Fibroblast of lung (primary cell): ENCODE data around the gene SHISA8. TPM values are rescaled to one million over a fixed set of nuclear protein-coding genes. Genes with fewer than 3 reads are reported as not detected.

Experiments used
- DNase-seq, 2 donors: peaks; one replicate each; pipeline versions ENCODE4 v3.0.0 to v3.0.0-alpha.2; 2010; ENCODE audit warnings: low read depth in 2 of 2
- H2AFZ ChIP-seq: 2 replicates; pipeline ENCODE4 v1.5.1; 2012; ENCODE audit warnings: low read length, control low read depth, inconsistent platforms
- H3K27ac ChIP-seq: 2 replicates; pipeline ENCODE4 v1.5.1; 2011; ENCODE audit warnings: low read length, control low read depth; ENCODE audit not compliant: insufficient read depth
- H3K27me3 ChIP-seq: 2 replicates; pipeline ENCODE4 v1.5.1; 2011; ENCODE audit warnings: mild to moderate bottlenecking, low read length; ENCODE audit not compliant: control insufficient read depth, insufficient read depth
- H3K36me3 ChIP-seq: 2 replicates; pipeline ENCODE4 v1.5.1; 2011; ENCODE audit warnings: low read length; ENCODE audit not compliant: control insufficient read depth, insufficient read depth
- H3K4me1 ChIP-seq: 2 replicates; pipeline ENCODE4 v1.5.1; 2011; ENCODE audit warnings: low read length; ENCODE audit not compliant: control insufficient read depth, insufficient read depth; ENCODE audit errors: extremely low read depth
- H3K4me2 ChIP-seq: 2 replicates; pipeline ENCODE4 v1.5.1; 2011; ENCODE audit warnings: low read length, control low read depth; ENCODE audit not compliant: insufficient read depth; ENCODE audit errors: extremely low read depth
- H3K4me3 ChIP-seq, 4 experiments: fragments of 200-600 bp in 1 of 4; sonication (generic) in 1 of 4; replicated peaks in 1 of 4; 2 replicates each; pipeline ENCODE4 v1.5.1; 2011 to 2016; ENCODE audit warnings: low read length in 4 of 4, low read depth in 3 of 4, mild to moderate bottlenecking in 3 of 4, control low read depth in 2 of 4, inconsistent platforms in 1 of 4, mixed read lengths in 1 of 4; ENCODE audit not compliant: insufficient read depth in 1 of 4; ENCODE audit errors: control extremely low read depth in 1 of 4
- H3K79me2 ChIP-seq: 2 replicates; pipeline ENCODE4 v1.5.1; 2012; ENCODE audit warnings: mild to moderate bottlenecking, low read length, inconsistent platforms; ENCODE audit not compliant: control insufficient read depth, insufficient read depth
- H3K9ac ChIP-seq: 2 replicates; pipeline ENCODE4 v1.5.1; 2011; ENCODE audit warnings: mild to moderate bottlenecking, low read length, control low read depth; ENCODE audit not compliant: insufficient read depth
- H3K9me3 ChIP-seq: 2 replicates; pipeline ENCODE4 v1.5.1; 2012; ENCODE audit warnings: low read depth, low read length; ENCODE audit not compliant: control insufficient read depth, insufficient read depth
- H4K20me1 ChIP-seq: 2 replicates; pipeline ENCODE4 v1.5.1; 2011; ENCODE audit warnings: low read length; ENCODE audit not compliant: control insufficient read depth, insufficient read depth; ENCODE audit errors: extremely low read depth
- CTCF ChIP-seq, 2 donors: IDR thresholded peaks in 1 of 2; conservative IDR thresholded peaks in 1 of 2; 1 replicate in 1 of 2; 2 replicates in 1 of 2; pipeline ENCODE4 v1.5.1; 2011 to 2012; ENCODE audit warnings: low read length in 2 of 2, control low read depth in 1 of 2, inconsistent platforms in 1 of 2, low read depth in 1 of 2, mild to moderate bottlenecking in 1 of 2
- EZH2 ChIP-seq: IDR thresholded peaks from 2 replicates; pipeline ENCODE4 v1.5.1; 2012; ENCODE audit warnings: low read length, control low read depth, mild to moderate bottlenecking; ENCODE audit errors: missing control alignments
- polyA plus RNA-seq, 2 donors: library from polyadenylated mRNA; depleted of rRNA in 1 of 2; stranded (reverse) in 1 of 2; unstranded in 1 of 2; fragments of >200 nt; gene quantifications; 2 replicates each; pipeline ENCODE4 v1.2.1, GENCODE V29; 2011 to 2012; ENCODE audit warnings: missing spikeins in 1 of 2
- total RNA-seq: library from RNA; depleted of rRNA; stranded (reverse); fragments of >200 nt; gene quantifications from 2 replicates; pipeline ENCODE4 v1.2.1, GENCODE V29; 2014

Gene SHISA8
- total and polyA plus RNA-seq, 2 donors (not counting 1 experiment from before 2014, with no cell fraction given): not detected

- no peaks in the 10 kb centered on the region for H3K27me3 ChIP-seq
- H3K4me2 ChIP-seq: no peak overlapping the region
- no peak overlapping the region for H3K4me3 ChIP-seq
- H3K79me2 ChIP-seq: no peaks in the 10 kb centered on the region
- H2AFZ ChIP-seq: no peak overlapping the region
- no peaks in the 10 kb centered on the region for H3K9me3 ChIP-seq
- H4K20me1 ChIP-seq: no peaks in the 10 kb centered on the region
- H3K27ac ChIP-seq: no peak overlapping the region
- H3K9ac ChIP-seq: no peak overlapping the region
- TF ChIP-seq CTCF (conservative IDR thresholded peaks at IDR 0.05 in 1 of 2, IDR thresholded peaks at IDR 0.05 in 1 of 2; ENCODE audit: low read depth in 1 of 2, low read length in 2 of 2) (no peak), EZH2 (no peak)
- H3K4me1 ChIP-seq: no peaks in the 10 kb centered on the region
- DNase-seq: no peak
- peaks cover 41% of the 10 kb centered on the region for H3K36me3 ChIP-seq
These were observed 15.8 kb downstream of the SHISA8 start for GRCh38 chr22:41899110-41899509.

- Histone ChIP-seq H3K36me3 (peaks cover 43% of the 10 kb centered on the region), H3K27me3 (no peaks in the 10 kb centered on the region), H3K4me3 (no peak overlapping the region), H4K20me1 (no peaks in the 10 kb centered on the region), H3K4me2 (no peak overlapping the region), H3K27ac (no peak overlapping the region), H3K9ac (no peak overlapping the region), H3K79me2 (no peaks in the 10 kb centered on the region), H3K4me1 (no peaks in the 10 kb centered on the region), H2AFZ (no peak overlapping the region), H3K9me3 (no peaks in the 10 kb centered on the region)
- no peak for DNase-seq
- TF ChIP-seq EZH2: no peak
- TF ChIP-seq CTCF (conservative IDR thresholded peaks at IDR 0.05 in 1 of 2, IDR thresholded peaks at IDR 0.05 in 1 of 2; ENCODE audit: low read depth in 1 of 2, low read length in 2 of 2): no peak
These were observed 16.2 kb downstream of the SHISA8 start for GRCh38 chr22:41898645-41899044.

GRCh38 chr22:41893591-41894375, 21.1 kb downstream of the SHISA8 start:
- H3K9ac ChIP-seq: no peak overlapping the region
- no peak for TF ChIP-seq EZH2
- no peak for TF ChIP-seq CTCF (conservative IDR thresholded peaks at IDR 0.05 in 1 of 2, IDR thresholded peaks at IDR 0.05 in 1 of 2; ENCODE audit: low read depth in 1 of 2, low read length in 2 of 2)
- no peaks in the 10 kb centered on the region for H3K27me3 ChIP-seq
- H3K79me2 ChIP-seq: no peaks in the 10 kb centered on the region
- no peaks in the 10 kb centered on the region for H3K9me3 ChIP-seq
- no peak overlapping the region for H3K4me2 ChIP-seq
- no peaks in the 10 kb centered on the region for H3K4me1 ChIP-seq
- no peak for DNase-seq
- H3K36me3 ChIP-seq: peaks cover 32% of the 10 kb centered on the region
- no peak overlapping the region for H3K4me3 ChIP-seq
- no peak overlapping the region for H3K27ac ChIP-seq
- H4K20me1 ChIP-seq: no peaks in the 10 kb centered on the region
- no peak overlapping the region for H2AFZ ChIP-seq
